WI38 (cell line): ENCODE data around the gene PITPNM3.

ENCODE experiments used
- H3K4me3 ChIP-seq: 2 replicates; pipeline ENCODE4 v1.5.1; 2011; ENCODE audit warnings: low read depth, mild to moderate bottlenecking, control low read depth, low read length
- TF ChIP-seq, protein P1 (sequence below): IDR thresholded peaks from 2 replicates; pipeline ENCODE4 v1.5.1; 2012; ENCODE audit warnings: low read depth, mild to moderate bottlenecking, control low read depth, low read length

Gene PITPNM3

DNA sequence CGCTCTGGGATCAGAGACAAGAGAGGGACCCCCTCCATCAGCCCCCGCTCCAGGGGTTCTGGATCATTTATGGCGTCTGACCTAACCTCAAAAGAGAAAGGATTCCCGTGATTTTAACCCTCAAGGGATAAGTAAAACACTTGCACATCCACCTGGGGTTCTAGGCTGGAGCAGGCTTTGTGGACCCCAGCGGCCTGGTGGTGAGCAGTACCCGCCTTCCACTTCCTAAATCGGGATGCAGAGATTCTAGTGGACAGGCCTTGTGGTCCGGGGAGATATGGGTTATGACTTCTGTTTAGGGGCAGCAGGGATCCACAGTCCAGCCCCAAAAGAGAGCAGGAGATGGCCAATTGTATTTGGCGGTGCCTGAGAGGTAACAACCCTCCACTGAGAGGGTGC, 684 bp upstream of the PITPNM3 start:
- H3K4me3 ChIP-seq: no peak overlapping the region
- TF ChIP-seq, protein P1, sequence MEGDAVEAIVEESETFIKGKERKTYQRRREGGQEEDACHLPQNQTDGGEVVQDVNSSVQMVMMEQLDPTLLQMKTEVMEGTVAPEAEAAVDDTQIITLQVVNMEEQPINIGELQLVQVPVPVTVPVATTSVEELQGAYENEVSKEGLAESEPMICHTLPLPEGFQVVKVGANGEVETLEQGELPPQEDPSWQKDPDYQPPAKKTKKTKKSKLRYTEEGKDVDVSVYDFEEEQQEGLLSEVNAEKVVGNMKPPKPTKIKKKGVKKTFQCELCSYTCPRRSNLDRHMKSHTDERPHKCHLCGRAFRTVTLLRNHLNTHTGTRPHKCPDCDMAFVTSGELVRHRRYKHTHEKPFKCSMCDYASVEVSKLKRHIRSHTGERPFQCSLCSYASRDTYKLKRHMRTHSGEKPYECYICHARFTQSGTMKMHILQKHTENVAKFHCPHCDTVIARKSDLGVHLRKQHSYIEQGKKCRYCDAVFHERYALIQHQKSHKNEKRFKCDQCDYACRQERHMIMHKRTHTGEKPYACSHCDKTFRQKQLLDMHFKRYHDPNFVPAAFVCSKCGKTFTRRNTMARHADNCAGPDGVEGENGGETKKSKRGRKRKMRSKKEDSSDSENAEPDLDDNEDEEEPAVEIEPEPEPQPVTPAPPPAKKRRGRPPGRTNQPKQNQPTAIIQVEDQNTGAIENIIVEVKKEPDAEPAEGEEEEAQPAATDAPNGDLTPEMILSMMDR: no peak

DNA sequence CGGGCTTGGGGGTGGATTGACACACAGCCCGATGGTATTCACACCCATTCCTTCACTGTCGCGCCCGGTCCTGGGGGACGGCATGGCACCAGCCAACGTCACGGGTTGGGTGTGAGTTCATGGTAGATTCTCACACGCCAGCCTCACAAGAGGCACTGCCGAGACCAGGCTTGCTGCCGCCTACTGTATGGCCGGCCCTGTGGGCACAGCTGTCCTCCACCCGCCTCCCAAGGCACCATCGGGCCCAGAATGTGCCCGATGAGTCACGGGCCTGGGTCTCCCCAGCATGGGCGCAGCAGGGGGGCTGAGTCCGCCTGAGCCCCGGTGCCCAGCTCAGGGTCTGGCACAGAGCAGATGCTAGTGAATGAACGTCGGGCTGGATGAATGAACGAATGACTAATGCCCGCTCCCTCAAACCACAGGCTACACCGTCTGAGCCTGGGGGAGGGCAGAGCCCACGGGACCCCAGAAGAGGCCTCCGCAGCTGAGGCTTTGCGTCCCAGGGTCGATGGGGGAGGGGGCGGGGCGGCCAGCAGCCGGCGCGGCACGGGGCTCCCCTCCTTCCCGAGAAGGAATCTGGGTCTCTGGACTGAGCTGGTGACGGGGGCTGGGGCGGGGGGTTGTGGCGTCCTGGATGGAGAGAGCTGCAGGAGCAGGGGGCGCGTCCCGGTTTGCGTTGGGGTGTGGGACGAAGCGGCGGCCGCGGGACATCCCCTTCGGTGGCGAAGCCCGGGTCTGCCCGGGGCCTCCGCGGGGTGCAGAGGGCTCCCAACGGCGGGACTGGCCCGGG, 829 bp downstream of the PITPNM3 start:
- peak overlapping the region; percentile 59 for H3K4me3 ChIP-seq
- TF ChIP-seq, protein P1: no peak

DNA sequence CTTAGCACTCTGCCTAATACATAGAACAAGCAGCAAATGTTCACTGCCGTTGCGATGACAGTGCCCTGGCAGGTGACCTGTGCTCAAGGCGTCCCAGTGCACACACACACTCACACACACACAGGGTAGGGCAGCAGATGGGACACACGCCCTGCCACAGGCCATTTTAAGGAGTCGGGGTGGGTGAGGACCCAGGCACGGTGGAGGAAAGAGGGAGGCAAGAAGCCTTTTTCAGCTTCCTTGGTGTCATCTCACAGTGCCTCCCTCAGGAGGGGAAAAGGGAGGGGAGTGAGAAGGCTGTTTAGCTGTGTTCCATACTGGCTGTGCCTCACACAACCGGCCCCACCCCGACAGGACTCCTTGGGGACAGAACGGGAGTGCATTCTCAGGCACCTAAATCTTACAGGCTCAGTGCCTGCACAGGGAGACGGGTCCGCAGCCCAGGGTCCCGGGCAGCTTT, 1.5 kb downstream of the PITPNM3 start:
- TF ChIP-seq, protein P1: no peak
- H3K4me3 ChIP-seq: peak overlapping the region; percentile 59; the same call in 1 of the 2 replicates

DNA sequence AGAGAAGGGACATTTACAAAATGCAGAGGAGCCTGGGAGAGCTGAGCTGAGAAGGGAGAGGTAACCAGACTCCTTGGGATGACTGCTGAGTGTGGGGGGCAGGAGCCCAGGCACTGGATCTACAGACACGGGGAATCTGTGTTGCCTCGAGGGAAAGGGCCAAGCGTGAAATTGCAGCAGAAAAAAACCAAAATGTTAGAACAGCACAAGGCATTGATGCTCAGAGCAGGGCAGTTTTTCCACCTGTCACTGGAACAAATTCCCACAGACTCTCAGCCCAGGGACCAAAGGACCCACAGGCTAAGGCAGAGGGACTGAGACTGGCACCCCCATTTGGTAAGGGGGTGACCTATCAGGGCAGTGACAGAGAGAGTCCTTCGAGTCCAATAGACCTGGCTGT, 2.0 kb downstream of the PITPNM3 start:
- H3K4me3 ChIP-seq: no peak overlapping the region

DNA sequence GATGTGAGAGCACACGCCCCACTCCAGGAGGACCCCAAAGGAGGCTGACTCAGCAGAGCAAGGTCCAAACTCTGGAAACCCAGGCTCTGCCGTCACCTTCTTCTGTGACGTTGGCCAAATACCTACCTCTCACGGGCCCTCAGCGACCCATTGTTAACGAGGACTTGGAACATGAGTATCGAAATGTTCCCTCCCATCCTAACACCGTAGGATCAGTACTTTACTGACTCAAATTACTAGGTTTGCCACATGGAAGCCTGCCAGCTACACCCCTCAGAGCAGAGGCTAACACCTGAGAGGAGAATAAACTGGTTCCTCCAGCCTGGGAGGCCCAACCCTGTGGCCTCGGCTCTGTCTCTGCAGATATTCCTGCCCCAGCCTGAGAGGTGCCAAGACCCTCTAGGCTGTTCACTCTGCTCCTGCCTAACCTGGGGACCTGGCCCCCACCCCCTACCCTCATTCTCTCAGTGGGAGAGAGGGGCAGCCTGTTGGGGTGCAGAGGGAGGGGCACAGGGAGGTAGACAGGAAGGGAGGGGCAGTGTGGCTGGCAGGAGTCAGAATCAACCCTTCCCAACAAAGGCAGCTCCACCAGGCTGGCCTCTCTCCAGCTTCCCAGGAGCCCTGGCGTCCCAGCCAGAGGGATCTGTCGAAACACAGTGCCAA, 4.4 kb downstream of the PITPNM3 start:
- TF ChIP-seq, protein P1: no peak
- no peak overlapping the region for H3K4me3 ChIP-seq

More for the DNA sequence above, 2.0 kb downstream of the PITPNM3 start:
- TF ChIP-seq, protein P1: no peak

DNA sequence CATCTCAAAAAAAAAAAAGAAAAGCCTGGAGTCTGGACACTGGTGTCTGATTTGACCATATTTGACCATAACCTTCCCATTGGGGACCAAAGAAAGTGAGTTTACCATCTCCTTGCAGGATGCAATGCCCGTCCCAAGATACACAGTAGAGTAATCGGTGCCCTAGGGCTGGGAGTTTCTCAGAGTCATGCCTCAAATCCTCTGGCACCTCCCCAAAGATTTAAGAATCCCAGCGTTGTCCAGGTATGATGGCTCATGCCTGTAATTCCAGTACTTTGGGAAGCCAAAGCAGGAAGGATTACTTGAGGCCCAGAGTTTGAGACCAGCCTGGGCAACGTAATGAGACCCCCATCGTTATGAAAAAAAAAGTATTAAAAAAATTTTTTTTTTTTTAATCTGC, 5.0 kb downstream of the PITPNM3 start:
- TF ChIP-seq, protein P1: no peak
- H3K4me3 ChIP-seq: no peak overlapping the region
